Endothelial cell of umbilical vein (primary cell): ENCODE measurements around the gene HMGN1. TPM values are rescaled to one million over a fixed set of nuclear protein-coding genes. Genes with fewer than 3 reads are reported as not detected.

ENCODE experiments used
- BruUV-seq: library from RNA; stranded (reverse); fragments of 400-500 nt; replicated peaks from 2 replicates; lab custom pipeline; 2021; lab: Mats Ljungman, UMichigan
- CTCF ChIA-PET: fragments of 300-600, 350-600 bp; sonication (Branson Sonifier 250); formaldehyde crosslinking; loops from one replicate; lab custom pipeline; 2021; ENCODE audit warnings: antibody characterized with exemption, inconsistent platforms; lab: Charles Lee
- POLR2A ChIA-PET: fragments of 300-600, 350-600 bp; sonication (Branson Sonifier 250); formaldehyde crosslinking; loops from one replicate; lab custom pipeline; 2021; ENCODE audit warnings: antibody characterized with exemption, inconsistent platforms; lab: Charles Lee
- DNase-seq: peaks from one replicate; pipeline ENCODE4 v3.0.0-alpha.2; 2011; ENCODE audit warnings: low read depth, low spot score
- FAIRE-seq: peaks from 2 replicates; lab custom pipeline; 2011; peaks lifted over from hg19 to GRCh38; lab: Jason Lieb, UNC
- H2AFZ ChIP-seq: 2 replicates; pipeline ENCODE4 v1.6.0; 2012; ENCODE audit warnings: low read depth, low read length, control low read depth, inconsistent platforms
- H3K27ac ChIP-seq: 2 replicates; pipeline ENCODE4 v1.5.1; 2011; ENCODE audit warnings: low read depth, mild to moderate bottlenecking, control low read depth, low read length, moderate library complexity; ENCODE audit not compliant: insufficient read depth
- H3K27me3 ChIP-seq, 2 experiments: 2 replicates each; pipeline versions ENCODE4 v1.6.0 to v1.6.1; 2011; ENCODE audit warnings: low read length in 2 of 2, mixed read lengths in 1 of 2; ENCODE audit not compliant: control insufficient read depth in 2 of 2, insufficient read depth in 2 of 2
- H3K36me3 ChIP-seq, 2 experiments: 2 replicates in 1 of 2; 3 replicates in 1 of 2; pipeline ENCODE4 v1.5.1; 2011; ENCODE audit warnings: low read length in 2 of 2, mild to moderate bottlenecking in 1 of 2, moderate library complexity in 1 of 2; ENCODE audit not compliant: control insufficient read depth in 2 of 2, insufficient read depth in 2 of 2; ENCODE audit errors: extremely low read depth in 1 of 2
- H3K4me1 ChIP-seq: 3 replicates; pipeline ENCODE4 v1.5.1; 2011; ENCODE audit warnings: mild to moderate bottlenecking, low read length; ENCODE audit not compliant: control insufficient read depth, insufficient read depth; ENCODE audit errors: extremely low read depth
- H3K4me2 ChIP-seq: 2 replicates; pipeline ENCODE4 v1.6.1; 2011; ENCODE audit warnings: low read length, control low read depth, mixed read lengths; ENCODE audit not compliant: insufficient read depth
- H3K4me3 ChIP-seq, 3 experiments: fragments of 200-600 bp in 1 of 3; sonication (generic), shearing (Covaris generic) in 1 of 3; replicated peaks in 1 of 3; 2 replicates each; pipeline ENCODE4 v1.5.1; 2011 to 2016; ENCODE audit warnings: control low read depth in 3 of 3, low read length in 3 of 3, mild to moderate bottlenecking in 2 of 3, inconsistent platforms in 1 of 3, low read depth in 1 of 3, moderate library complexity in 1 of 3; ENCODE audit not compliant: insufficient read depth in 1 of 3
- H3K79me2 ChIP-seq: 2 replicates; pipeline ENCODE4 v1.6.0; 2012; ENCODE audit warnings: low read length, inconsistent platforms; ENCODE audit not compliant: control insufficient read depth, insufficient read depth
- H3K9ac ChIP-seq: replicated peaks from 2 replicates; pipeline ENCODE3; 2011; ENCODE audit warnings: low read length, control low read depth; ENCODE audit not compliant: insufficient read depth; ENCODE audit errors: extremely low read depth
- H3K9me1 ChIP-seq: replicated peaks from 3 replicates; pipeline ENCODE4 v1.6.0; 2011; ENCODE audit warnings: mild to moderate bottlenecking, low read length; ENCODE audit not compliant: control insufficient read depth, insufficient read depth; ENCODE audit errors: extremely low read depth
- H3K9me3 ChIP-seq: replicated peaks from 2 replicates; pipeline ENCODE4 v1.5.1; 2012; ENCODE audit warnings: low read length, inconsistent platforms; ENCODE audit not compliant: control insufficient read depth, insufficient read depth
- H4K20me1 ChIP-seq: replicated peaks from 2 replicates; pipeline ENCODE3; 2011; ENCODE audit warnings: mild to moderate bottlenecking, low read length; ENCODE audit not compliant: control insufficient read depth, insufficient read depth; ENCODE audit errors: extremely low read depth
- EZH2 ChIP-seq: IDR thresholded peaks from 2 replicates; pipeline ENCODE4 v1.6.1; 2012; ENCODE audit warnings: borderline replicate concordance, low read depth, mild to moderate bottlenecking, moderate library complexity, low read length, inconsistent platforms; ENCODE audit not compliant: severe bottlenecking
- GATA2 ChIP-seq: IDR thresholded peaks from 2 replicates; pipeline ENCODE4 v1.7.0; 2011; ENCODE audit warnings: low read depth, mild to moderate bottlenecking, moderate library complexity, mixed read lengths, low read length; ENCODE audit not compliant: insufficient read length, insufficient read depth
- JUN ChIP-seq: IDR thresholded peaks from 2 replicates; pipeline ENCODE4 v1.6.1; 2011; ENCODE audit warnings: borderline replicate concordance, low read depth; ENCODE audit not compliant: insufficient read length, insufficient read depth
- POLR2AphosphoS5 ChIP-seq: IDR thresholded peaks from 2 replicates; pipeline ENCODE4 v1.6.1; 2012; ENCODE audit warnings: low read depth, mild to moderate bottlenecking, control low read depth, low read length, moderate library complexity; ENCODE audit not compliant: insufficient read depth
- dilution Hi-C: fragments of 300-500 bp; cut with MboI; formaldehyde crosslinking; loops from one replicate; pipeline ENCODE4 v1.15.0; 2019; ENCODE audit warnings: low sequenced_read_pairs; ENCODE audit not compliant: extremely low pct_ligation_motif_present
- intact Hi-C: fragments of 100-400 bp; cut with micrococcal nuclease; formaldehyde crosslinking; loops from one replicate; pipeline ENCODE4 v1.10.0; 2022
- polyA plus RNA-seq, 4 experiments: library from polyadenylated mRNA; depleted of rRNA in 3 of 4; stranded (reverse) in 3 of 4; unstranded in 1 of 4; fragments of >200 nt; gene quantifications; 2 replicates each; pipeline versions ENCODE4 v1.2.1 to v1.2.3, GENCODE V29; 2011 to 2012; ENCODE audit warnings: missing spikeins in 1 of 4
- total RNA-seq: library from RNA; stranded (reverse); gene quantifications from 2 replicates; pipeline ENCODE4 v1.2.3, GENCODE V29; 2021

The HMGN1 gene
- total and polyA plus RNA-seq, 2 donors (not counting 3 experiments of a cell fraction or from before 2014, with no cell fraction given), result 162 to 360 TPM

DNA sequence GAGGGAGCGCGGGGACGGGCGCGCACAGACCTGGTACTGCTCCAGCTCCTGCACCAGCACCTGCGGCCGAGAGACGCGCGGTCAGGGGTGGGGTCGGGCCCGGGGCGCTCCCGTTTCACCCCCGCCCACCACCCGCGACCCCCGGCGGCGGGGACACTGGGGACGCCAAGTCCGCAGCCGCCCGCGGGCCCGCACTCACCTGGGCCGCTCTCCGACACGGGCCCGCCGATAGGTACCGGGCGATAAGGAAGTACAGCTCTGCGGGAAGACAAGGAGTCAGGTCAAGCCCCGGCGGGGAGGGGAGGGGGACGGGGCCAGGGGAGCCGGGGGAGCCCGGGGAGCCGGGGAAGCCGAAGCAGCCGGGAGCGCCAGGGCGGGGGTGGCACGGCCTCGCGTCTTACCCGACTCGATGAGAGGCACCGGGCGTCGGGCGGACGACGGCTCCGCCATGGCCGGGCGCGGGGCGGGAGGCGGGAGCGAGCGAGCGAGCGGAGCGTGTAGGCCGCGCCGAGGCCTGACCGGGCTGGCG is 35.8 kb downstream of the HMGN1 start:
- no peak for FAIRE-seq
- peaks cover 12% of the 10 kb centered on the region for H3K4me1 ChIP-seq
- H3K36me3 ChIP-seq, result no peaks in the 10 kb centered on the region
- H3K9ac ChIP-seq, result peak overlapping the region; percentile 91
- intact Hi-C loops (loop anchor here (1.0 kb wide), 2 partner anchors 36 to 75 kb away; partner anchors contain the start of gene HMGN1), dilution Hi-C loops (no loop called here)
- H3K79me2 ChIP-seq, result peaks cover 24% of the 10 kb centered on the region
- H3K4me2 ChIP-seq, result no peak overlapping the region
- no peaks in the 10 kb centered on the region for H3K9me1 ChIP-seq
- POLR2A ChIA-PET, result interaction anchor here (1.4 kb wide), 1 partner anchor 35 kb away, joined by 6 read pairs; no protein-coding TSS in a partner anchor
- peaks cover 4% of the 10 kb centered on the region in 2 experiments for H3K27me3 ChIP-seq
- H4K20me1 ChIP-seq, result no peaks in the 10 kb centered on the region
- no peak overlapping the region for H3K27ac ChIP-seq
- H3K4me3 ChIP-seq, result peak overlapping the region; percentile 36 to 57 (median 36)
- H3K9me3 ChIP-seq, result no peaks in the 10 kb centered on the region
- no peak for TF ChIP-seq GATA2
- no peak for TF ChIP-seq EZH2
- no peak for TF ChIP-seq POLR2AphosphoS5
- no peak for TF ChIP-seq JUN
- CTCF ChIA-PET, result interaction anchor here (1.6 to 1.7 kb wide), 2 partner anchors 75 to 129 kb away, joined by 7 to 8 read pairs; partner anchors contain the start of gene PSMG1
- no peak for DNase-seq
- no TSS peak for BruUV-seq
- H2AFZ ChIP-seq, result peak overlapping the region; percentile 49
